H9 (cell line): Measurements from ENCODE around the gene FAXDC2. TPM values are rescaled to one million over a fixed set of nuclear protein-coding genes. Genes with fewer than 3 reads are reported as not detected.
A peak's percentile ranks its signal among the peaks of the same experiment; 100 is the strongest.

Experiments
- DNase-seq: peaks from one replicate; pipeline ENCODE4 v3.0.0-alpha.2; 2017
- H2AFZ ChIP-seq: one replicate; pipeline ENCODE4 v1.6.1; 2013; ENCODE audit warnings: mild to moderate bottlenecking, low read length, control low read depth, moderate library complexity
- H2AK5ac ChIP-seq: 2 replicates; pipeline ENCODE4 v1.6.1; 2013; ENCODE audit warnings: low read length, control low read depth, mixed read lengths; ENCODE audit not compliant: insufficient read length
- H2BK120ac ChIP-seq: one replicate; pipeline ENCODE4 v1.6.1; 2013; ENCODE audit warnings: low read depth, mild to moderate bottlenecking, low read length, control low read depth, inconsistent platforms; ENCODE audit not compliant: poor library complexity, severe bottlenecking
- H2BK12ac ChIP-seq: 2 replicates; pipeline ENCODE4 v1.6.1; 2013; ENCODE audit warnings: low read length, control low read depth, mixed read lengths, low read depth; ENCODE audit not compliant: insufficient read length
- H2BK15ac ChIP-seq: 2 replicates; pipeline ENCODE4 v1.6.1; 2013; ENCODE audit warnings: low read depth, low read length, control low read depth
- H2BK20ac ChIP-seq: one replicate; pipeline ENCODE4 v1.6.1; 2013; ENCODE audit warnings: low read depth, mild to moderate bottlenecking, low read length, control low read depth, inconsistent platforms; ENCODE audit not compliant: poor library complexity, severe bottlenecking
- H2BK5ac ChIP-seq: 2 replicates; pipeline ENCODE4 v1.6.1; 2013; ENCODE audit warnings: low read length, control low read depth, mixed read lengths; ENCODE audit not compliant: insufficient read length
- H3K14ac ChIP-seq: 2 replicates; pipeline ENCODE4 v1.6.1; 2013; ENCODE audit warnings: low read length, control low read depth; ENCODE audit not compliant: insufficient read depth
- H3K18ac ChIP-seq: 2 replicates; pipeline ENCODE4 v1.6.1; 2013; ENCODE audit warnings: low read depth, mild to moderate bottlenecking, mixed read lengths, low read length, control low read depth; ENCODE audit not compliant: insufficient read length
- H3K23ac ChIP-seq: 2 replicates; pipeline ENCODE4 v1.6.1; 2013; ENCODE audit warnings: low read length, control low read depth, mixed read lengths, low read depth; ENCODE audit not compliant: insufficient read length
- H3K23me2 ChIP-seq: 2 replicates; pipeline ENCODE4 v1.6.1; 2013; ENCODE audit warnings: low read depth, mild to moderate bottlenecking, mixed read lengths, low read length, control low read depth; ENCODE audit not compliant: insufficient read length, poor library complexity, severe bottlenecking
- H3K27ac ChIP-seq: 2 replicates; pipeline ENCODE4 v1.5.1; 2013; ENCODE audit warnings: low read length, control low read depth, mixed read lengths, low read depth; ENCODE audit not compliant: insufficient read length
- H3K27me3 ChIP-seq: 2 replicates; pipeline ENCODE4 v1.6.1; 2013; ENCODE audit warnings: low read length, control low read depth, inconsistent platforms; ENCODE audit not compliant: insufficient read depth
- H3K4ac ChIP-seq: 2 replicates; pipeline ENCODE4 v1.6.1; 2013; ENCODE audit warnings: low read depth, mild to moderate bottlenecking, control low read depth, inconsistent platforms, low read length, moderate library complexity
- H3K4me1 ChIP-seq: 2 replicates; pipeline ENCODE4 v1.6.1; 2013; ENCODE audit warnings: low read length, control low read depth, inconsistent platforms; ENCODE audit not compliant: insufficient read depth
- H3K4me2 ChIP-seq: 2 replicates; pipeline ENCODE4 v1.6.1; 2013; ENCODE audit warnings: low read length, control low read depth, mixed read lengths; ENCODE audit not compliant: insufficient read length, insufficient read depth
- H3K56ac ChIP-seq: 2 replicates; pipeline ENCODE4 v1.6.1; 2013; ENCODE audit warnings: low read depth, mild to moderate bottlenecking, mixed read lengths, low read length, control low read depth; ENCODE audit not compliant: insufficient read length
- H3K79me1 ChIP-seq: 2 replicates; pipeline ENCODE4 v1.6.1; 2013; ENCODE audit warnings: low read depth, mild to moderate bottlenecking, moderate library complexity, low read length, control low read depth, inconsistent platforms; ENCODE audit not compliant: insufficient read depth, poor library complexity, severe bottlenecking
- H3K79me2 ChIP-seq: 2 replicates; pipeline ENCODE4 v1.6.1; 2013; ENCODE audit warnings: low read length, control low read depth, inconsistent platforms; ENCODE audit not compliant: insufficient read depth
- H3K9ac ChIP-seq: 2 replicates; pipeline ENCODE4 v1.6.1; 2013; ENCODE audit warnings: low read length, control low read depth, mixed read lengths; ENCODE audit not compliant: insufficient read length; ENCODE audit errors: extremely low read depth
- H3K9me3 ChIP-seq: one replicate; pipeline ENCODE4 v1.6.1; 2013; ENCODE audit warnings: low read depth, low read length, inconsistent platforms; ENCODE audit not compliant: control insufficient read depth
- H3T11ph ChIP-seq: one replicate; pipeline ENCODE4 v1.6.1; 2013; ENCODE audit warnings: mild to moderate bottlenecking, low read length, control low read depth, inconsistent platforms
- H4K20me1 ChIP-seq: one replicate; pipeline ENCODE4 v1.6.1; 2013; ENCODE audit not compliant: control insufficient read depth, insufficient read length, insufficient read depth
- H4K5ac ChIP-seq: 2 replicates; pipeline ENCODE4 v1.6.1; 2013; ENCODE audit warnings: low read depth, mild to moderate bottlenecking, mixed read lengths, low read length, control low read depth; ENCODE audit not compliant: insufficient read length
- H4K8ac ChIP-seq: replicated peaks from 2 replicates; pipeline ENCODE4 v1.6.1; 2013; ENCODE audit warnings: low read length, control low read depth, mixed read lengths, low read depth; ENCODE audit not compliant: insufficient read length
- H4K91ac ChIP-seq: 2 replicates; pipeline ENCODE4 v1.6.1; 2013; ENCODE audit warnings: low read depth, mild to moderate bottlenecking, moderate library complexity, mixed read lengths, low read length, control low read depth; ENCODE audit not compliant: insufficient read length
- H3K27ac Mint-ChIP-seq, 3 experiments: 2 replicates in 2 of 3; 3 replicates in 1 of 3; pipeline ENCODE4 v1.8.0; 2020 to 2021; ENCODE audit warnings: mixed read lengths in 3 of 3, mild to moderate bottlenecking in 1 of 3, moderate library complexity in 1 of 3
- H3K27me3 Mint-ChIP-seq: 2 replicates; pipeline ENCODE4 v1.8.0; 2021; ENCODE audit warnings: low read depth, mild to moderate bottlenecking, moderate library complexity, mixed read lengths
- H3K36me3 Mint-ChIP-seq, 3 experiments: 2 replicates in 2 of 3; 3 replicates in 1 of 3; pipeline ENCODE4 v1.8.0; 2020 to 2021; ENCODE audit warnings: low read depth in 3 of 3, mixed read lengths in 3 of 3; ENCODE audit not compliant: insufficient read depth in 1 of 3
- H3K4me1 Mint-ChIP-seq, 2 experiments: 2 replicates each; pipeline ENCODE4 v1.8.0; 2020; ENCODE audit warnings: mixed read lengths in 2 of 2
- H3K4me3 Mint-ChIP-seq, 2 experiments: 2 replicates in 1 of 2; 3 replicates in 1 of 2; pipeline ENCODE4 v1.8.0; 2020 to 2021; ENCODE audit warnings: mild to moderate bottlenecking in 2 of 2, mixed read lengths in 2 of 2, moderate library complexity in 1 of 2
- H3K9me3 Mint-ChIP-seq, 2 experiments: 2 replicates in 1 of 2; 3 replicates in 1 of 2; pipeline ENCODE4 v1.8.0; 2020; ENCODE audit warnings: mild to moderate bottlenecking in 2 of 2, mixed read lengths in 2 of 2, moderate library complexity in 1 of 2
- WGBS: extraction: QIAGEN DNeasy Blood & Tissue Kit; methylation state at CpG from one replicate; pipeline ENCODE4 v1.1.7; 2013; ENCODE audit warnings: missing lambda C conversion rate, low lambda C conversion rate, mixed read lengths; ENCODE audit not compliant: insufficient read length; ENCODE audit errors: extremely low coverage; 5-methylcytosine and 5-hydroxymethylcytosine counted together
- total RNA-seq: library from RNA; stranded (reverse); gene quantifications from 2 replicates; pipeline ENCODE4 v1.2.1, GENCODE V29; 2021
- TF ChIP-seq, protein P1 (sequence below): fragments of 200-600 bp; sonication (generic); conservative IDR thresholded peaks from 3 replicates; pipeline ENCODE4 v1.8.0; 2021; ENCODE audit warnings: antibody characterized with exemption, mild to moderate bottlenecking

Gene FAXDC2
- total RNA-seq, 1 experiment from 2014 or later = 3.0 TPM

DNA sequence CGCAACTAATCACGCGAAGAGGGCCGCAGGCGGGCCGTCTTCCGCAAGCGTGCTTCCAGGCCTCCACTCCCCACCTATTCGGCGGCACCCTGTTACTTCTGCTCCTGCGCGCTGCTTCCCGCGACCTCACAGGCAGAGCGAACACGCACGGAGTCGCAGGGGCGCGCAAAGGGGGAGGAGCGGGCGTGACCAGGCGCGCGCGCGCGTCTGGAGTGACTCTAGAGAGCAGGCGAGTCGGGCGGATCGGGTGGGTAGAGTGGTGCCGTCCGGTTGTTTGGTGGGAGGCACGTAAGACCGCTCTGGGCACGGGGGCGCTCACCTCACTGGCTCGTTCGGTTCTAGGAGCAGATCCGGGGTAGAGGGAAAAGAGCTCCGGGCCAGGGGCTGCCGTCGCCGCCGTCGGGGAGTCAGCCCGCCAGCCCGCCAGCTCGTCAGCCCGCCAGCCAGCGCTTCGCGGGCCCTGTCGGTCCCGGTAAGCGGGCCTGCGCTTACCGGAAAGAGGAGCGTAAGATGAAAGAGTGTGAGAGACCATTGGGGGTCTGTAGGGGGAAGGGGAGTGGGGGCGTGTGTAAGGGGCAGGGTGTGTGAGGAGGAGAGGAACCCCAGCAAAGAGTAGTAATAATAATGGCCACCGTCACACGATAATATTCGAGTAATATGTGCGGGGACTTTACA is 8.0 kb upstream of the FAXDC2 start, which contains the start of gene CNOT8:
TSS of gene CNOT8 (plus strand) at position 331 of the 675 bp plus-strand sequence. CDS start 4,652 bp downstream, outside the sequence.
- peak; percentile 95 for DNase-seq
- Mint-ChIP-seq H3K27me3 (no peaks in the 10 kb centered on the region), H3K36me3 (peaks cover 7 to 12% (median 9%) of the 10 kb centered on the region in 3 experiments), H3K9me3 (no peaks in the 10 kb centered on the region), H3K4me1 (peaks cover 24 to 26% of the 10 kb centered on the region in 2 experiments), H3K4me3 (peak within 1 kb of the TSS; percentile 87 to 95), H3K27ac (peak within 1 kb of the TSS; percentile 100)
- Histone ChIP-seq H3K56ac (no peak within 1 kb of the TSS), H3K4ac (no peak within 1 kb of the TSS; the same call in 1 of the 2 replicates), H4K8ac (no peak within 1 kb of the TSS), H2AFZ (no peak within 1 kb of the TSS), H3K27ac (peak within 1 kb of the TSS; percentile 88), H3K27me3 (no peaks in the 10 kb centered on the region), H3K23ac (no peak within 1 kb of the TSS), H2BK5ac (peak within 1 kb of the TSS; percentile 37), H3K79me1 (peaks cover 4% of the 10 kb centered on the region), H3K14ac (peak within 1 kb of the TSS; percentile 98), H3K4me2 (peak within 1 kb of the TSS; percentile 97), H2BK15ac (no peak within 1 kb of the TSS), H3K79me2 (peaks cover 27% of the 10 kb centered on the region), H3K9me3 (no peaks in the 10 kb centered on the region), H3K9ac (peak within 1 kb of the TSS; percentile 94), H2AK5ac (no peak within 1 kb of the TSS), H2BK20ac (no peak within 1 kb of the TSS), H4K20me1 (no peaks in the 10 kb centered on the region), H3K23me2 (peaks cover 19% of the 10 kb centered on the region), H3K4me1 (peaks cover 9% of the 10 kb centered on the region), H2BK12ac (no peak within 1 kb of the TSS), H4K5ac (peak within 1 kb of the TSS; percentile 79), H3K18ac (peak within 1 kb of the TSS; percentile 98), H3T11ph (no peak within 1 kb of the TSS), H4K91ac (no peak within 1 kb of the TSS), H2BK120ac (peak within 1 kb of the TSS; percentile 94)
- TF ChIP-seq, protein P1, sequence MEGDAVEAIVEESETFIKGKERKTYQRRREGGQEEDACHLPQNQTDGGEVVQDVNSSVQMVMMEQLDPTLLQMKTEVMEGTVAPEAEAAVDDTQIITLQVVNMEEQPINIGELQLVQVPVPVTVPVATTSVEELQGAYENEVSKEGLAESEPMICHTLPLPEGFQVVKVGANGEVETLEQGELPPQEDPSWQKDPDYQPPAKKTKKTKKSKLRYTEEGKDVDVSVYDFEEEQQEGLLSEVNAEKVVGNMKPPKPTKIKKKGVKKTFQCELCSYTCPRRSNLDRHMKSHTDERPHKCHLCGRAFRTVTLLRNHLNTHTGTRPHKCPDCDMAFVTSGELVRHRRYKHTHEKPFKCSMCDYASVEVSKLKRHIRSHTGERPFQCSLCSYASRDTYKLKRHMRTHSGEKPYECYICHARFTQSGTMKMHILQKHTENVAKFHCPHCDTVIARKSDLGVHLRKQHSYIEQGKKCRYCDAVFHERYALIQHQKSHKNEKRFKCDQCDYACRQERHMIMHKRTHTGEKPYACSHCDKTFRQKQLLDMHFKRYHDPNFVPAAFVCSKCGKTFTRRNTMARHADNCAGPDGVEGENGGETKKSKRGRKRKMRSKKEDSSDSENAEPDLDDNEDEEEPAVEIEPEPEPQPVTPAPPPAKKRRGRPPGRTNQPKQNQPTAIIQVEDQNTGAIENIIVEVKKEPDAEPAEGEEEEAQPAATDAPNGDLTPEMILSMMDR = no peak
- no CpG with 5 or more reads among the region's 65 CpGs for WGBS
